AG20443 (cell line): ENCODE measurements around the gene LPCAT3.

ENCODE experiments used
- DNase-seq: peaks from one replicate; pipeline ENCODE4 v3.0.0; 2012; ENCODE audit warnings: low spot score, mixed read lengths

Gene LPCAT3

GRCh38 chr12:6952863-6953441 lies 65.3 kb downstream of the LPCAT3 start:
- no peak for DNase-seq

- DNase-seq, result no peak
These were observed 66.0 kb downstream of the LPCAT3 start for GRCh38 chr12:6952121-6952862.

- DNase-seq, result no peak
These were observed 66.6 kb downstream of the LPCAT3 start for GRCh38 chr12:6951551-6952120.

- no peak for DNase-seq
These were observed 67.3 kb downstream of the LPCAT3 start, which contains the start of gene PTPN6 for GRCh38 chr12:6950811-6951540. TSS of gene PTPN6 (plus strand) at chr12:6951356. CDS start at chr12:6951513, 157 bp downstream.

- no peak for DNase-seq
These were observed 67.9 kb downstream of the LPCAT3 start for GRCh38 chr12:6950401-6950801.

- DNase-seq, result no peak
These were observed 69.2 kb downstream of the LPCAT3 start for GRCh38 chr12:6948873-6949594.

- no peak for DNase-seq
These were observed 70.7 kb downstream of the LPCAT3 start for GRCh38 chr12:6947615-6948014.

GRCh38 chr12:6946920-6947374 lies 71.3 kb downstream of the LPCAT3 start:
- no peak for DNase-seq

GRCh38 chr12:6946033-6946919 lies 72.0 kb downstream of the LPCAT3 start:
- no peak for DNase-seq

GRCh38 chr12:6945613-6946012 lies 72.7 kb downstream of the LPCAT3 start:
- no peak for DNase-seq

GRCh38 chr12:6944381-6945186 lies 73.7 kb downstream of the LPCAT3 start:
- DNase-seq, result peak; percentile 94

GRCh38 chr12:6943722-6944380 lies 74.4 kb downstream of the LPCAT3 start, which contains the start of the genes C12orf57 and RNU7-1:
TSS of gene C12orf57 (plus strand) at chr12:6944022. CDS start at chr12:6944122, 100 bp downstream.
TSS of gene RNU7-1 (plus strand) at chr12:6943816.
- DNase-seq, result peak; percentile 77

GRCh38 chr12:6943389-6943721 lies 74.9 kb downstream of the LPCAT3 start:
- DNase-seq, result peak; percentile 92

GRCh38 chr12:6942331-6942665 lies 76.0 kb downstream of the LPCAT3 start:
- no peak for DNase-seq

GRCh38 chr12:6941782-6942181 lies 76.5 kb downstream of the LPCAT3 start:
- DNase-seq, result no peak

GRCh38 chr12:6941267-6941666 lies 77.0 kb downstream of the LPCAT3 start:
- no peak for DNase-seq

GRCh38 chr12:6939191-6939540 lies 79.1 kb downstream of the LPCAT3 start:
- no peak for DNase-seq

GRCh38 chr12:6938353-6939190 lies 79.7 kb downstream of the LPCAT3 start:
- DNase-seq, result no peak
